NT2/D1 (cell line): ENCODE measurements around the gene NOL4L.

Experiments
- DNase-seq: peaks from one replicate; pipeline ENCODE4 v3.0.0-alpha.2; 2011; ENCODE audit warnings: low read depth, low spot score
- H3K27me3 ChIP-seq: 2 replicates; pipeline ENCODE4 v1.6.0; 2011; ENCODE audit warnings: mild to moderate bottlenecking; ENCODE audit not compliant: insufficient read length, insufficient read depth
- H3K36me3 ChIP-seq: 2 replicates; pipeline ENCODE4 v1.6.1; 2011; ENCODE audit warnings: mild to moderate bottlenecking, low read length, mixed read lengths; ENCODE audit not compliant: insufficient read depth, insufficient read length
- H3K4me1 ChIP-seq: 2 replicates; pipeline ENCODE4 v1.5.1; 2011; ENCODE audit not compliant: insufficient read depth, insufficient read length
- H3K4me3 ChIP-seq: 2 replicates; pipeline ENCODE4 v1.5.1; 2011; ENCODE audit warnings: low read depth; ENCODE audit not compliant: insufficient read length
- H3K9ac ChIP-seq: 2 replicates; pipeline ENCODE4 v1.6.0; 2011; ENCODE audit warnings: low read depth; ENCODE audit not compliant: insufficient read length
- H3K9me3 ChIP-seq: 2 replicates; pipeline ENCODE4 v1.5.1; 2011; ENCODE audit warnings: mild to moderate bottlenecking, low read length; ENCODE audit not compliant: insufficient read depth
- SUZ12 ChIP-seq: IDR thresholded peaks from 2 replicates; pipeline ENCODE4 v1.6.1; 2011; ENCODE audit not compliant: insufficient read length, insufficient read depth; ENCODE audit errors: extremely low read depth
- YY1 ChIP-seq: IDR thresholded peaks from 2 replicates; pipeline ENCODE4 v1.6.1; 2011; ENCODE audit not compliant: insufficient read length, insufficient read depth
- ZNF274 ChIP-seq: IDR thresholded peaks from 2 replicates; pipeline ENCODE4 v1.6.1; 2011; ENCODE audit warnings: mild to moderate bottlenecking, low read depth, low read length

The NOL4L gene

GRCh38 chr20:32539026-32539816 is 45.9 kb downstream of the NOL4L start:
- Histone ChIP-seq H3K9ac (peak overlapping the region; percentile 34), H3K4me3 (no peak overlapping the region), H3K27me3 (peaks cover 13% of the 10 kb centered on the region), H3K4me1 (peaks cover 24% of the 10 kb centered on the region), H3K9me3 (no peaks in the 10 kb centered on the region), H3K36me3 (no peaks in the 10 kb centered on the region)
- TF ChIP-seq ZNF274 (no peak), YY1 (no peak), SUZ12 (no peak)
- no peak for DNase-seq

GRCh38 chr20:32538526-32538939 is 46.6 kb downstream of the NOL4L start:
- DNase-seq = no peak
- no peaks in the 10 kb centered on the region for H3K9me3 ChIP-seq
- TF ChIP-seq SUZ12 (no peak), YY1 (no peak), ZNF274 (no peak)
- peaks cover 13% of the 10 kb centered on the region for H3K27me3 ChIP-seq
- H3K4me1 ChIP-seq = peaks cover 21% of the 10 kb centered on the region
- H3K9ac ChIP-seq = peak overlapping the region; percentile 42
- H3K4me3 ChIP-seq = peak overlapping the region; percentile 8
- H3K36me3 ChIP-seq = no peaks in the 10 kb centered on the region

GRCh38 chr20:32537657-32538525 is 47.2 kb downstream of the NOL4L start:
- no peak overlapping the region for H3K4me3 ChIP-seq
- peaks cover 13% of the 10 kb centered on the region for H3K27me3 ChIP-seq
- TF ChIP-seq ZNF274 (no peak), YY1 (no peak), SUZ12 (no peak)
- H3K36me3 ChIP-seq = no peaks in the 10 kb centered on the region
- H3K9me3 ChIP-seq = no peaks in the 10 kb centered on the region
- no peak for DNase-seq
- peaks cover 21% of the 10 kb centered on the region for H3K4me1 ChIP-seq
- H3K9ac ChIP-seq = no peak overlapping the region

- Histone ChIP-seq H3K27me3 (peaks cover 13% of the 10 kb centered on the region), H3K9me3 (no peaks in the 10 kb centered on the region), H3K4me3 (peak overlapping the region; percentile 9), H3K36me3 (no peaks in the 10 kb centered on the region), H3K4me1 (peaks cover 21% of the 10 kb centered on the region), H3K9ac (peak overlapping the region; percentile 21)
- no peak for TF ChIP-seq YY1
- no peak for TF ChIP-seq SUZ12
- TF ChIP-seq ZNF274 = no peak
- no peak for DNase-seq
Measured at GRCh38 chr20:32536851-32537656, 48.1 kb downstream of the NOL4L start.

DNA sequence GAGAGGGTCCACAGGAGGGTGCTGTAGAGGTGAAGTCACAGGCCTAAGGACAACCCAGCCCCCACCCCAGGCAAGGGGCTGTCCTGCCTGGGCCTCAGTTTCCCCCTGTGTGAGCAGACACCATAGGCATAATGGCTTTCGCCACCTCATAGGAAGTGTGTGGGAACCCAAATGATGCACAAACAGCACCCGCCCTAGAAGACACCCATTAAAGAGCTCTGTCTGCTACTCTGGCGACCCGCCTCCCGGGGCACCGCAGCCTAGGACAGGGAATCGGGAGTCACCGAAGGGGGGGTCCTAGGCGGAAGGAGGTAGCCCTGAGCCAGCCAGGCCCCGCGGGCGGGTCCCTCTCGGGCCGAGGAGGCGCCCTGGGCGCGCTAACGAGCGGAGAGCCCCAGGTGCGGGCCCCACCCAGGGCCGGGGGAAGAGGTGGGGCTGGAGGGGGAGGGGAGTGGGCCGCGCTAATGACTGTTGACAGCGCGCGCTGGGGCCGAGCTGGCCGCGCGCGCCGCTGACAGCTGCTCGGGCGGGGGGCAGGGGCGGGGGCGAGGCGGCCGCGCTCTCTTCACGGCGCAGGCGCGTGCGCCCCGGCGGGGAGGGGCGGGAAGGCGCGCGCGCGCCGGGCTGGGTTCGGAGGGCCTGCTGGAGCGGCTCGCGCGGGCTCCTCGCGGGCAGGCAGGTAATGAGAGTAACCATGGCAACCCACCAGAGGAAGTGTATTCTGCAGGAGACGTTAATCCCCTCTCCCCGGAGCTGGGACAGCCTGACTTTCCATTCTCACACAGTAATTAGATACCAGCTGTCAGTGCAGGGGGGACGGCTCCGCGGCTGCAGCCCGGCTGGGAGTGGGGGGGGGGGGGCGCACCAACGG is 48.9 kb downstream of the NOL4L start:
- peaks cover 17% of the 10 kb centered on the region for H3K4me1 ChIP-seq
- TF ChIP-seq ZNF274 (no peak), SUZ12 (no peak), YY1 (no peak)
- no peaks in the 10 kb centered on the region for H3K9me3 ChIP-seq
- H3K4me3 ChIP-seq = peak overlapping the region; percentile 18
- peaks cover 13% of the 10 kb centered on the region for H3K27me3 ChIP-seq
- no peak overlapping the region for H3K9ac ChIP-seq
- peak; percentile 52 for DNase-seq
- no peaks in the 10 kb centered on the region for H3K36me3 ChIP-seq

DNA sequence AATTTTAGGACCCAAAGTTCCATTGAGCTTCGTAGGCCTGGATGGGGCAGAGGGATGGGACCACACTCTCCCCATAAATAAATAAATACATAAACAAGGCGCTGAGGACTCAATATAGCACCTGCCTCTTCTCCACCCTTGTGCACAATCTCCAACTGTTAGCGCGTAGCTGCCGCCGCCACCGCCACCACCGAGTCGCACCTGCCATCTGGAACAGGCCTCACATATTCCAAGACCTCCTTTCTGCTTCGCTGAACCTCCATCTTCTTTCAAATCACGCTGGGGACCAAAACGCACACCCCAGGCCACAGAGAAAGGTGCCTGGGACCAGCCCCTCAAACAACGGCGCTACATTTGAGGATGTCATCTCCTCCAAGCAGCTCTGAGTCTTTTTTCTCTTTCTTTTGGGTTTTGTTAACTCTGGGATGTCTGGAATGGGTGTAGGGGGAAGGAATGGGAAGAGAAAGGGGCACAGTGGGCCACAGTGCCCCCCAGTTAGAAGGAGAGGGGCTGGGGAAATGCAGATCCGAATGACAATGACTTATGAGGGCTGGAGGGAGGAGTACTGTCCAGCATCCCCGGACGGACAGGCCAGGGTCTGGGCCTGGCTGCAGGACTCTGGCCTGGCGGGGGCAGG is 49.7 kb downstream of the NOL4L start:
- peaks cover 13% of the 10 kb centered on the region for H3K27me3 ChIP-seq
- H3K9me3 ChIP-seq = no peaks in the 10 kb centered on the region
- peak overlapping the region; percentile 50 for H3K9ac ChIP-seq
- no peak overlapping the region for H3K4me3 ChIP-seq
- H3K4me1 ChIP-seq = peaks cover 17% of the 10 kb centered on the region
- H3K36me3 ChIP-seq = no peaks in the 10 kb centered on the region
- TF ChIP-seq ZNF274 = no peak
- no peak for TF ChIP-seq YY1
- no peak for TF ChIP-seq SUZ12
- no peak for DNase-seq
